IMR-90 (cell line): ENCODE results near the gene CARMIL1. TPM values are rescaled to one million over a fixed set of nuclear protein-coding genes. Genes with fewer than 3 reads are reported as not detected.

ENCODE experiments used
- ATAC-seq: fragments of 200-7000 bp; cut with Tn5 transposase; 2 replicates; pipeline ENCODE4 v1.9.1; 2020; ENCODE audit warnings: low read depth, mild to moderate bottlenecking, moderate library complexity
- BruUV-seq: library from RNA; stranded (reverse); fragments of 400-500 nt; replicated peaks from 2 replicates; lab custom pipeline; 2021; lab: Mats Ljungman, UMichigan
- CTCF ChIA-PET: fragments of 300-600 bp; formaldehyde crosslinking; extraction: SDS; loops from one replicate; lab custom pipeline; 2021; ENCODE audit warnings: antibody characterized with exemption; lab: Yijun Ruan, JAX
- POLR2A ChIA-PET: fragments of 300-600 bp; sonication (Branson Sonifier 250); formaldehyde crosslinking; loops from one replicate; lab custom pipeline; 2022; ENCODE audit warnings: antibody characterized with exemption; ENCODE audit not compliant: unreplicated experiment; lab: Charles Lee
- DNase-seq: peaks from one replicate; pipeline ENCODE4 v3.0.0; 2013
- H2AFZ ChIP-seq: replicated peaks from 2 replicates; pipeline ENCODE3; 2013; ENCODE audit warnings: low read length, mild to moderate bottlenecking; ENCODE audit not compliant: poor library complexity
- H2AK5ac ChIP-seq: 2 replicates; pipeline ENCODE4 v1.6.1; 2013; ENCODE audit warnings: low read depth, low read length, inconsistent platforms
- H2AK9ac ChIP-seq: replicated peaks from 2 replicates; pipeline ENCODE3; 2013; ENCODE audit warnings: mild to moderate bottlenecking, low read depth, low read length, moderate library complexity; ENCODE audit not compliant: poor library complexity
- H2BK120ac ChIP-seq: 2 replicates; pipeline ENCODE4 v1.6.1; 2013; ENCODE audit warnings: low read depth, low read length, inconsistent platforms
- H2BK15ac ChIP-seq: 3 replicates; pipeline ENCODE4 v1.6.1; 2013; ENCODE audit warnings: low read depth, low read length, inconsistent platforms
- H2BK20ac ChIP-seq: 2 replicates; pipeline ENCODE4 v1.6.1; 2013; ENCODE audit warnings: low read depth, mild to moderate bottlenecking, inconsistent platforms, low read length, moderate library complexity
- H2BK5ac ChIP-seq: 2 replicates; pipeline ENCODE4 v1.6.1; 2013; ENCODE audit warnings: mild to moderate bottlenecking, low read depth, low read length, inconsistent platforms; ENCODE audit not compliant: poor library complexity, severe bottlenecking
- H3K14ac ChIP-seq: replicated peaks from 2 replicates; pipeline ENCODE4 v1.6.1; 2013; ENCODE audit warnings: low read depth, low read length, inconsistent platforms
- H3K18ac ChIP-seq: 2 replicates; pipeline ENCODE4 v1.6.1; 2013; ENCODE audit warnings: low read depth, low read length, control low read depth
- H3K23ac ChIP-seq: 2 replicates; pipeline ENCODE4 v1.6.1; 2013; ENCODE audit warnings: low read depth, low read length, inconsistent platforms
- H3K27ac ChIP-seq: 2 replicates; pipeline ENCODE4 v1.5.1; 2013; ENCODE audit warnings: mild to moderate bottlenecking, control low read depth, low read length; ENCODE audit not compliant: insufficient read depth
- H3K27me3 ChIP-seq: 2 replicates; pipeline ENCODE4 v1.6.1; 2013; ENCODE audit warnings: low read length; ENCODE audit not compliant: control insufficient read depth, insufficient read depth
- H3K36me3 ChIP-seq: 2 replicates; pipeline ENCODE4 v1.6.1; 2013; ENCODE audit warnings: low read length, mixed read lengths; ENCODE audit not compliant: control insufficient read depth, insufficient read depth
- H3K4ac ChIP-seq: 2 replicates; pipeline ENCODE4 v1.6.1; 2013; ENCODE audit warnings: low read depth, low read length, inconsistent platforms
- H3K4me1 ChIP-seq: 2 replicates; pipeline ENCODE4 v1.6.1; 2013; ENCODE audit warnings: low read length, mixed read lengths; ENCODE audit not compliant: control insufficient read depth, insufficient read depth
- H3K4me2 ChIP-seq: 2 replicates; pipeline ENCODE4 v1.6.1; 2013; ENCODE audit warnings: low read depth, mild to moderate bottlenecking, control low read depth, low read length, moderate library complexity
- H3K4me3 ChIP-seq: 2 replicates; pipeline ENCODE4 v1.5.1; 2013; ENCODE audit warnings: low read depth, mild to moderate bottlenecking, control low read depth, low read length, moderate library complexity; ENCODE audit not compliant: insufficient read depth
- H3K56ac ChIP-seq: 2 replicates; pipeline ENCODE4 v1.6.1; 2013; ENCODE audit warnings: low read length, inconsistent platforms; ENCODE audit not compliant: insufficient read depth; ENCODE audit errors: extremely low read depth
- H3K79me1 ChIP-seq, 2 experiments: 2 replicates each; pipeline ENCODE4 v1.6.1; 2013; ENCODE audit warnings: low read length in 2 of 2, inconsistent platforms in 1 of 2, low read depth in 1 of 2
- H3K9ac ChIP-seq: 2 replicates; pipeline ENCODE4 v1.6.1; 2013; ENCODE audit warnings: low read depth, low read length, control low read depth
- H3K9me1 ChIP-seq: 2 replicates; pipeline ENCODE4 v1.6.1; 2013; ENCODE audit warnings: low read length, inconsistent platforms; ENCODE audit not compliant: insufficient read depth
- H3K9me3 ChIP-seq: 2 replicates; pipeline ENCODE4 v1.6.1; 2013; ENCODE audit warnings: low read length; ENCODE audit not compliant: control insufficient read depth, insufficient read depth
- H4K20me1 ChIP-seq: 2 replicates; pipeline ENCODE4 v1.6.1; 2013; ENCODE audit warnings: low read length, inconsistent platforms; ENCODE audit not compliant: insufficient read depth
- H4K5ac ChIP-seq: 2 replicates; pipeline ENCODE4 v1.6.1; 2013; ENCODE audit warnings: mild to moderate bottlenecking, low read depth, low read length, control low read depth
- H4K8ac ChIP-seq, 2 experiments: 2 replicates each; pipeline ENCODE4 v1.6.1; 2013; ENCODE audit warnings: low read depth in 2 of 2, low read length in 2 of 2, control low read depth in 1 of 2, inconsistent platforms in 1 of 2
- H4K91ac ChIP-seq: 2 replicates; pipeline ENCODE4 v1.6.1; 2013; ENCODE audit warnings: low read depth, low read length, inconsistent platforms; ENCODE audit not compliant: insufficient read depth
- FOS ChIP-seq: fragments of 150-350 bp; IDR thresholded peaks from 2 replicates; pipeline ENCODE4 v1.6.1; 2016; ENCODE audit warnings: low read depth, low read length
- POLR2A ChIP-seq: IDR thresholded peaks from 2 replicates; pipeline ENCODE4 v1.6.1; 2012; ENCODE audit warnings: mild to moderate bottlenecking, low read depth, low read length
- WGBS, 2 experiments: methylation state at CpG; one replicate each; pipeline versions ENCODE4 v1.1.5 to v1.1.7; 2013; ENCODE audit warnings: missing lambda C conversion rate in 2 of 2; ENCODE audit not compliant: insufficient read length in 1 of 2; ENCODE audit errors: extremely low coverage in 2 of 2; 5-methylcytosine and 5-hydroxymethylcytosine counted together
- dilution Hi-C: fragments of 300-500 bp; cut with HindIII; formaldehyde crosslinking; loops from one replicate; pipeline ENCODE4 v1.14.3; 2018; ENCODE audit warnings: low sequenced_read_pairs; ENCODE audit not compliant: unreplicated experiment
- in situ Hi-C: fragments of 300-500 bp; cut with MboI; formaldehyde crosslinking; loops from 3 replicates; pipeline ENCODE4 v1.14.3; 2019; ENCODE audit warnings: low sequenced_read_pairs, inconsistent platforms, mixed read lengths
- intact Hi-C: fragments of 100-400 bp; cut with micrococcal nuclease; formaldehyde crosslinking; loops from 2 replicates; pipeline ENCODE4 v1.10.0; 2022
- polyA plus RNA-seq, 3 experiments: library from polyadenylated mRNA; depleted of rRNA; stranded (reverse); fragments of >200 nt; gene quantifications; 2 replicates each; pipeline ENCODE4 v1.2.3, GENCODE V29; 2012; ENCODE audit warnings: low replicate concordance in 1 of 3
- total RNA-seq: library from RNA; depleted of rRNA; stranded (reverse); fragments of >200 nt; gene quantifications from 2 replicates; pipeline ENCODE4 v1.2.3, GENCODE V29; 2012

CARMIL1 gene
- total and polyA plus RNA-seq, 2 of the 4 experiments (the other 2 are of a cell fraction) = 1.3 to 2.9 TPM

DNA sequence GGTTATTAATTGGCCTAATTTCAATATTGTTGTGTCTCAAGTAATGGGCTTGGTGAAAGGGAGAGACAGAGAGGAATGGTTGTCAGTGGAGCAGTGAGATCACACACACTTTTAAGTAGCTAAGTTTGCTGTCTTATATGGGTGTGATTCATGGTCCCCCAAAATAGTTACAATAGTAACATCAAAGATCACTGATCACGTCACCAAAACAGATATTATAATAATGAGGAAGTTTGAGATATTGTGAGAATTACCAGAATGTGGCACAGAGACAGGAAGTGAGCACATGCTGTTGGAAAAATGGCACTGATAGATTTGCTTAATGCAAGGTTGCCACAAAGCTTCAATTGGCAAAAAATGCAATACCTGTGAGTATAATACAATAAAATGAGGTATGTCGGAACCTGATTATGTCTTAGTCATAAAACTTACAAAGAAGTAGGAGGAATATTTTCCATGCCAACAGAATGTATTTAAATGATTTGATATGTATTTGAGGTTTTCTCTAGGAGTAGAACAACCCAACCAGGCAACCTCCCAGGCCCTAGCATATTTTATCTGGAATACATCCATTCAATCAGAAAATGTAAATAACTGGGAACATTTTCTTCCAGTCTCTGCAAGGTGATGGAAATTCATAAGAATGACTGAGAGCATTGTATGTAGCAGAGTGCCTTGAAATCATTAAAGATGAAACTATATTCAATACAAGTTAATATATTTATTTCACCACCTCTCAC is 167.8 kb downstream of the CARMIL1 start:
- H3K23ac ChIP-seq = no peak overlapping the region
- no CpG with 5 or more reads among the region's 2 CpGs for WGBS, 2 experiments
- no peak overlapping the region for H3K9ac ChIP-seq
- no TSS peak for BruUV-seq
- no peak overlapping the region for H4K5ac ChIP-seq
- intact Hi-C loops (no loop called here), in situ Hi-C loops (no loop called here), dilution Hi-C loops (no loop called here)
- H3K4me1 ChIP-seq = peaks cover 1% of the 10 kb centered on the region; the same call in 1 of the 2 replicates
- no peaks in the 10 kb centered on the region for H3K27me3 ChIP-seq
- H4K91ac ChIP-seq = no peak overlapping the region
- H2BK20ac ChIP-seq = no peak overlapping the region
- H3K56ac ChIP-seq = no peak overlapping the region
- H3K9me3 ChIP-seq = no peaks in the 10 kb centered on the region
- no peak for ATAC-seq
- H2AK5ac ChIP-seq = no peak overlapping the region
- no peak overlapping the region for H3K18ac ChIP-seq
- H2AFZ ChIP-seq = no peak overlapping the region
- no peaks in the 10 kb centered on the region for H3K79me1 ChIP-seq
- H3K27ac ChIP-seq = no peak overlapping the region
- DNase-seq = no peak
- H3K4me3 ChIP-seq = no peak overlapping the region
- H3K36me3 ChIP-seq = no peaks in the 10 kb centered on the region
- no peak overlapping the region for H3K14ac ChIP-seq
- no peak overlapping the region for H2BK5ac ChIP-seq
- CTCF ChIA-PET = no interaction called here
- no peaks in the 10 kb centered on the region for H4K20me1 ChIP-seq
- H4K8ac ChIP-seq = no peak overlapping the region
- no peaks in the 10 kb centered on the region for H3K9me1 ChIP-seq
- TF ChIP-seq FOS (no peak), POLR2A (no peak)
- no peak overlapping the region for H2AK9ac ChIP-seq
- H2BK120ac ChIP-seq = no peak overlapping the region
- H3K4ac ChIP-seq = no peak overlapping the region
- no peak overlapping the region for H2BK15ac ChIP-seq
- no peak overlapping the region for H3K4me2 ChIP-seq
- POLR2A ChIA-PET = no interaction called here
